ENCODE measurements around the gene CEPT1. TPM values are rescaled to one million over a fixed set of nuclear protein-coding genes. Genes with fewer than 3 reads are reported as not detected.

The CEPT1 gene
- total RNA-seq, 1 experiment from 2014 or later, result 30.9 TPM

DNA sequence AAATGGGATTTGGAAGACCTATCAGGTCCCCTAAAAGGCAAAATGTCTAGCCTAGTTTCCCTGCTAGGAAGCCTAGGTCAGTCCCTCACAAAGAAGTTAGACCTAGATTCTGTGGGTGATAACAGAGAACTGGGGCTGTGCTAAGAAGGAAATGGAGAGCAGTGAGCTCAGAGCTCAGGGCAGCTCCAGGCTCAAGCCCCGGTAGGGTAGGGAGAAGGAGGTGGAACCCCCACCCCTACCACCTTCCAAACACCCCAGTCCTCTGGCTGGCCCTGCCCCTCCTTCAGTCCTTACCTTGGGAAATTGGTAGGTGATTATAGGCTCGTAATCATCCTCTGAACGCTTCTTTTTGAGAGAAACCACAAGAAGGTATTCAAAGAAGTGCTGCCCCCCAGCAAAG, 59.3 kb downstream of the CEPT1 start:
- H3K27me3 ChIP-seq (replicated peaks; ENCODE audit: insufficient read depth, low read depth, low read length, poor library complexity), result peaks cover 15% of the 10 kb centered on the region
- no TSS peak for BruUV-seq (replicated peaks)
- H3K4me1 ChIP-seq (ENCODE audit: insufficient read depth, low read length, poor library complexity, severe bottlenecking), result no peaks in the 10 kb centered on the region
- H3K27ac ChIP-seq (ENCODE audit: low read depth, low read length, poor library complexity, severe bottlenecking), result no peak overlapping the region
- TF ChIP-seq EZH2 (IDR thresholded peaks at IDR 0.05; ENCODE audit: borderline replicate concordance, low read depth, low read length, poor library complexity, severe bottlenecking), result no peak
- TF ChIP-seq, protein P1, sequence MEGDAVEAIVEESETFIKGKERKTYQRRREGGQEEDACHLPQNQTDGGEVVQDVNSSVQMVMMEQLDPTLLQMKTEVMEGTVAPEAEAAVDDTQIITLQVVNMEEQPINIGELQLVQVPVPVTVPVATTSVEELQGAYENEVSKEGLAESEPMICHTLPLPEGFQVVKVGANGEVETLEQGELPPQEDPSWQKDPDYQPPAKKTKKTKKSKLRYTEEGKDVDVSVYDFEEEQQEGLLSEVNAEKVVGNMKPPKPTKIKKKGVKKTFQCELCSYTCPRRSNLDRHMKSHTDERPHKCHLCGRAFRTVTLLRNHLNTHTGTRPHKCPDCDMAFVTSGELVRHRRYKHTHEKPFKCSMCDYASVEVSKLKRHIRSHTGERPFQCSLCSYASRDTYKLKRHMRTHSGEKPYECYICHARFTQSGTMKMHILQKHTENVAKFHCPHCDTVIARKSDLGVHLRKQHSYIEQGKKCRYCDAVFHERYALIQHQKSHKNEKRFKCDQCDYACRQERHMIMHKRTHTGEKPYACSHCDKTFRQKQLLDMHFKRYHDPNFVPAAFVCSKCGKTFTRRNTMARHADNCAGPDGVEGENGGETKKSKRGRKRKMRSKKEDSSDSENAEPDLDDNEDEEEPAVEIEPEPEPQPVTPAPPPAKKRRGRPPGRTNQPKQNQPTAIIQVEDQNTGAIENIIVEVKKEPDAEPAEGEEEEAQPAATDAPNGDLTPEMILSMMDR (conservative IDR thresholded peaks at IDR 0.05; ENCODE audit: low read depth, low read length), result no peak
- no peaks in the 10 kb centered on the region for H3K36me3 ChIP-seq (ENCODE audit: insufficient read depth, low read length, poor library complexity, severe bottlenecking)
- intact Hi-C loops (cut with micrococcal nuclease; ENCODE audit: unreplicated experiment), result no loop called here
- POLR2A ChIA-PET (ENCODE audit: low non-redundant PET), result no interaction called here
- H3K4me3 ChIP-seq (ENCODE audit: low read depth, low read length, poor library complexity, severe bottlenecking), result no peak overlapping the region
- no peaks in the 10 kb centered on the region for H3K9me3 ChIP-seq (ENCODE audit: low read depth, low read length, poor library complexity, severe bottlenecking)
- DNase-seq (ENCODE audit: low spot score), result no peak
- CTCF ChIA-PET, result no interaction called here

DNA sequence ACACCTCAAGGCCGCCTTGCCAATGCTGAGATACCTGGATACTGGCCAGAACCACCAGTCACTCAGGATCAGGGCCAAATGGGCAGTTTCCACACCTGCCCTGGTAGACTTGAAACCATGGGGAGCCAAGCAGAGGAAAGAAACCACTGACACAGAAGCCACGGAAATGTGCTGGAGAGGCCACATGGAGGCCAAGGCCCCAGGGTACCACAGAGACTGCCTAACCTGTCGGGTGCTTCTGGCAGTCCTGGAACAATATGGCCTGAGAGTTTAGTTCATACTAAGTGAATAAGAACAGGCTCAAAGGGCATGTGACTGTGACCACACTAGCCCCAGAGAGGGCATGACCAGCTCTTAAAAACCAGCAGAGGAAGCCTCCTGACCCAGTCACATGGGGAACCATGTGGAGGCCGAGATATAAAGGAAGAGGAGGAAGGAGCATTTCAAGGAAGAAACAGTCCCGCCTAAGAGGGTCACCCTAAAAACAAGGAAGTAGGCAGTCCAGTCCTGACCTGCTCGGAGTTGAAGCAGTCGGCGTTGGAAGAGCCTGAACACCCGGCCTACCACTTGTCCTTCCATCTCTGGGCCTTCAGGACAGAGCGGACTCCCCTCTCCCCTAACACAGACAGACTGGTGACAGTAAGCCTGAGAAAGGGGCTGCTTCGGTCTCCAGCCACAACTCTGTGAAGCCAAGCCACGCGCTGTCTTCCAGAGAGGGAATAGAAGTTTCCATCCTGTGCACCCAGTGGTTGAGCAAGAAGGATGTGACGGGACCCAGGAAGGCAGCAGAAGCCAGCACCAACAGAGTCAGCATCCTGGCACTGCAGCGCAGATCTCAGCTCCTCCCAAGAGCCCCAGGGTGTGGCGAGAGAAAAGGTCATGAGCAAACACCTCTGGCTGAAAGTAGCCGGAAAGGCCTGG, 60.1 kb downstream of the CEPT1 start, which contains the start of gene DENND2D:
Gene DENND2D, minus strand, starts transcription at position 766 of the 921 bp plus-strand sequence. Its CDS starts 187 bp downstream, at position 579.
- CTCF ChIA-PET, result no interaction called here

DNA sequence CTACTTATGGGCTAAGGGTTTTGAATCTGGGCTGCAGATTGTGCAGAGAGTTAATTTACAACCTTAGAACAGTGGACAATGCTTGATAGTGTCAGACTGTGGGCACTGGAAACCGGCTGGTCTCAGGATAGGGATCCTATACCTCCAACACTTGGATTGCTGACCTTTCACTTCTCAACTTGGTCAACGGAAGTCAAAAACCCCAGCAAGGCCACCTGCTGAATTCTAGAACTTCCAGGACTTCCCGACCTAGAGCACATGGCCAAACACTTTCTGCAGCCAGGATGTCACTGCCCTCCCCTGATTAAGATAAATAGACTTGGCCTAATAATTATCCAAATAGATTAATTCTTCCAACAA, 60.8 kb downstream of the CEPT1 start:
- BruUV-seq (replicated peaks), result no TSS peak
- Histone ChIP-seq H3K4me1 (ENCODE audit: insufficient read depth, low read length, poor library complexity, severe bottlenecking) (no peaks in the 10 kb centered on the region), H3K27me3 (replicated peaks; ENCODE audit: insufficient read depth, low read depth, low read length, poor library complexity) (peaks cover 30% of the 10 kb centered on the region), H3K27ac (ENCODE audit: low read depth, low read length, poor library complexity, severe bottlenecking) (no peak overlapping the region), H3K9me3 (ENCODE audit: low read depth, low read length, poor library complexity, severe bottlenecking) (no peaks in the 10 kb centered on the region), H3K36me3 (ENCODE audit: insufficient read depth, low read length, poor library complexity, severe bottlenecking) (no peaks in the 10 kb centered on the region), H3K4me3 (ENCODE audit: low read depth, low read length, poor library complexity, severe bottlenecking) (no peak overlapping the region)
- POLR2A ChIA-PET (ENCODE audit: low non-redundant PET), result no interaction called here
- intact Hi-C loops (cut with micrococcal nuclease; ENCODE audit: unreplicated experiment), result no loop called here
- CTCF ChIA-PET, result no interaction called here
- no peak for TF ChIP-seq EZH2 (IDR thresholded peaks at IDR 0.05; ENCODE audit: borderline replicate concordance, low read depth, low read length, poor library complexity, severe bottlenecking)
- TF ChIP-seq, protein P1 (conservative IDR thresholded peaks at IDR 0.05; ENCODE audit: low read depth, low read length), result no peak
- no peak for DNase-seq (ENCODE audit: low spot score)

More for the DNA sequence above, 60.1 kb downstream of the CEPT1 start, which contains the start of gene DENND2D:
- Histone ChIP-seq H3K9me3 (ENCODE audit: low read depth, low read length, poor library complexity, severe bottlenecking) (no peaks in the 10 kb centered on the region), H3K36me3 (ENCODE audit: insufficient read depth, low read length, poor library complexity, severe bottlenecking) (no peaks in the 10 kb centered on the region), H3K27me3 (replicated peaks; ENCODE audit: insufficient read depth, low read depth, low read length, poor library complexity) (peaks cover 24% of the 10 kb centered on the region), H3K4me1 (ENCODE audit: insufficient read depth, low read length, poor library complexity, severe bottlenecking) (no peaks in the 10 kb centered on the region), H3K27ac (ENCODE audit: low read depth, low read length, poor library complexity, severe bottlenecking) (no peak within 1 kb of the TSS), H3K4me3 (ENCODE audit: low read depth, low read length, poor library complexity, severe bottlenecking) (no peak within 1 kb of the TSS)
- BruUV-seq (replicated peaks), result no TSS peak
- POLR2A ChIA-PET (ENCODE audit: low non-redundant PET), result no interaction called here
- no peak for DNase-seq (ENCODE audit: low spot score)
- TF ChIP-seq, protein P1 (conservative IDR thresholded peaks at IDR 0.05; ENCODE audit: low read depth, low read length), result no peak
- no peak for TF ChIP-seq EZH2 (IDR thresholded peaks at IDR 0.05; ENCODE audit: borderline replicate concordance, low read depth, low read length, poor library complexity, severe bottlenecking)
- intact Hi-C loops (cut with micrococcal nuclease; ENCODE audit: unreplicated experiment), result no loop called here
